Fibroblast of skin of left biceps (primary cell): Measurements from ENCODE around the gene PLEKHG3.
A peak's percentile ranks its signal among the peaks of the same experiment; 100 is the strongest.

ENCODE experiments used
- DNase-seq, 2 experiments: peaks; one replicate each; pipeline ENCODE4 v3.0.0-alpha.2; 2013; ENCODE audit warnings: low read depth in 2 of 2

The PLEKHG3 gene

GRCh38 chr14:64763801-64764621 lies 59.8 kb downstream of the PLEKHG3 start:
- DNase-seq: no peak

- peak; percentile 42 to 50 for DNase-seq
These were observed 60.7 kb downstream of the PLEKHG3 start for GRCh38 chr14:64764641-64765520.

- DNase-seq: no peak
These were observed 61.6 kb downstream of the PLEKHG3 start for GRCh38 chr14:64765740-64766302.

GRCh38 chr14:64766430-64767151 lies 62.4 kb downstream of the PLEKHG3 start:
- no peak for DNase-seq

DNA sequence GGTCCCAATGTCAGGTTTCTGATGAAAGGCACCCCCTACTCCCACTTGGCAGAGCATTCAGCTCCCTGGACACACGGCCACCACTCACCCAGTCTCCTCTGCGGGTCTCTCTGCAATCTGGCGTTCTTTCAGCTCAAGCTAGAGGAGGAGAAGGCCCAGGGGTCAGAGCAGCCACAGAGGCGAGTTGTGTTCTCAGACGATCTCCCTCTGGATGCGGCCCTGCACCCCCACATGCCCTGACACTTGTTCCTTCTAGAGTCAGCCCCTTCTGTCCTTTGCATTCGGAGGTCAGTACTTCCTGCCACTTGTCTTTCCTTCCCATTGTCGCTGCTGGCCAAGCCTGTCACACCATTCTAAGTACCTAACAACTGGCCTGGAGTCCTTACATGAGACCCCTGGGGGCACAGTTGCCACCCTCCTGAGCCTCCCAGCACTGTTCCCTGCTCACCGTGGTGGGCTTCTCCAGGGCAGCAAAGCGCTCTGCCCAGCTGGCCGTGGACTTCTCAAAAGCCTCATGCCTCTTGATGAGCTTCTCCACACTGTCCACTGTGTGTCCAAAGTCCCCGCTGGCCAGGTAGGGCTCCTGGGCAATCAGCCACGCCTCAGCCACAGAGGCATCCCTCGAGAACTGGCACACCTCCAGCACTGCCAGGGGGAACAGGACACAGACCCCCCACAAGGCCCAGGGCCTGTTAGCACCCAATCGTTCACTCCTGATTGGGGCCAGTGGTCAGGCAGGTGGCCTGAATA lies 63.2 kb downstream of the PLEKHG3 start:
- DNase-seq: no peak

DNA sequence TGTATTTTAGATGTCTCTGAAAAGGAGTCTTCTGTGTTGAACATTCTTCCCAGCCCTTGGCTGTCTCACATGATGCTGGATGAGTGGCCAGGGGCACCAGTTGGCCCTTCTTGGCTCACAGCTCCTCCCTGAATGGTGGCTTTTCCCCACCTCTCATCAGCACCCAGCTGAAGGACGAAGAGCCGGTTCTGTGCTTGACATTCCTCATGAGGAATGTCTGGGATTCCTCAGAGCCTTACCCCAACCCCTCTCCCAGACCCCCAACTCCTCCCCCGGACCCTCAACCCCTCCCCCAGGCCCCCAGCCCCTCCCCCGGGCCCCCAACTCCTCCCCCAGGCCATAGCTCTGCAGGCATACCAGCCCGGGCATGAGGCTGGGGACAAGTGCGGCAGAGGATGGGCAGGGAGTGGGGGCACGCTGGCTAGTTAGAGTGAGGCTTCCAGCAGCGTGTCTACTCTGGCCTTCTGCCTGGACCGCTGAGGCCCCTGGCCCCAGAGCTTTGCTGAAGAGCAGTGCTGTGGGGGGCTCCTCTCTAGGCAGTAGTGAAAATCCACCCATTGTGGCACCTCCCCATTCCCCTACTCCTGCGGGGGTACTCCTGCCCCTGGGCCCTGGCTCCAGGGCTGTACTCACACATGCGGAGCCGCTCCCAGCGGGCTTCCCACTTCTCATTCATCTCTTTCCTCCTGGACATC lies 64.3 kb downstream of the PLEKHG3 start:
- DNase-seq: no peak

GRCh38 chr14:64769096-64770020 lies 65.1 kb downstream of the PLEKHG3 start:
- no peak for DNase-seq

GRCh38 chr14:64770751-64771150 lies 66.5 kb downstream of the PLEKHG3 start:
- no peak for DNase-seq

DNA sequence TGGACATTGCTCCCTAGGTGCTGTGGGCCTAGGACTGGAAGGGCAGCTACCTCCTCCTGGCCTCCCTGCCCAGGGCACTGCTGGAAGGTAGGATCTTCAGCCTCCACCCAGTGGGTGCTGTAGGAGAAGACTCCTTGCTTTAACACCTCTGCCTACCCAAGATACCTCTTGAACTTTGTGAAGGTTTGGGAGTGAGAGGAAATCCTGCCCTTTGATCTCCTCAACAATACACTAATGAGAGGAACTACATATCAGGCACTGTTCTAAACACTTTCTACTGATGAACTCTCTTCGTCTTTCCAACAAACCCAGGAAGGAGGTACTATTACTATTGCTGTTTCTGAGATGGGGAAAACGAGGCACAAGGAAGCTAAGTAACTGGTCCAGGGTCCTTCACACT lies 66.9 kb downstream of the PLEKHG3 start:
- no peak for DNase-seq

GRCh38 chr14:64772397-64772950 lies 68.2 kb downstream of the PLEKHG3 start:
- DNase-seq: no peak

DNA sequence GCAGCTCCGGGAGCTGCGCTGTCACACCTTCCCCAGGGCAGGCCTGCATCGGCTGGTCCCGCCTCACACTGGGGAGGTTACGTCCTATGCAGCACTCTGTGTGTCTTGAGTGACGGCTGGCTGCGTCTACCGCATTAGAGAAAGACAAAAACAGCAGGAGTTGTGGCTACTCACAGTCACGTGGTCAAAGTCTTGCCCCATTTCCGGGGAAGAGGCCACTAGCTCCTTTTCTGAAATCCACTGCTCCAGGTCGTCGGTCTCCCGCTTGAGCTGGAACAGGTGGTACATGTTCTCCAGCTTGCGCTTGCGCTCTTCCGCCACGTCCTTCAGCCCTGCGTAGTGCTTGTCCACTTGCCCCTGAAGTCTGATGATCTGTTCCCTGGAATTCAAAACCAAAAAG lies 68.8 kb downstream of the PLEKHG3 start:
- DNase-seq: no peak

DNA sequence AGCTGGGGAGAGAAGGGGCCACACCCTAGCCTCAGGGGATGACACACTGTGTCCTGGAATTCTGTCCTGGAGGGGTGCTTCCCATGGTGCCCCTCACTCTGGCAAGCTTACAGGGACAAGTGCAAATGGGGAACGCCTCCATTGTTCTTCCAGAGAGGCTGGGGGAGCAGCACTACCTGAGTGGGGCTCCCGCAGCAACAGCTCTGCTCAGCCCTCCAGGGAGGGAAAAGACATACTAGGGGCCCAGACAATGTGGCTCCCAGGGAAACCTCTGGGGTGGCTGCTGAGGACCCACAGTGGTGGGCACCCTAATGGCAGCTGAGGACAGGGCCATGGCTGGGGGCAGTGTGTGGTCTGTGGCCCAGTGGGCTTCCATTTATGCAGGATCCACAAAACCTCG lies 69.4 kb downstream of the PLEKHG3 start:
- DNase-seq: no peak

GRCh38 chr14:64774272-64774671 lies 70.0 kb downstream of the PLEKHG3 start:
- no peak for DNase-seq

DNA sequence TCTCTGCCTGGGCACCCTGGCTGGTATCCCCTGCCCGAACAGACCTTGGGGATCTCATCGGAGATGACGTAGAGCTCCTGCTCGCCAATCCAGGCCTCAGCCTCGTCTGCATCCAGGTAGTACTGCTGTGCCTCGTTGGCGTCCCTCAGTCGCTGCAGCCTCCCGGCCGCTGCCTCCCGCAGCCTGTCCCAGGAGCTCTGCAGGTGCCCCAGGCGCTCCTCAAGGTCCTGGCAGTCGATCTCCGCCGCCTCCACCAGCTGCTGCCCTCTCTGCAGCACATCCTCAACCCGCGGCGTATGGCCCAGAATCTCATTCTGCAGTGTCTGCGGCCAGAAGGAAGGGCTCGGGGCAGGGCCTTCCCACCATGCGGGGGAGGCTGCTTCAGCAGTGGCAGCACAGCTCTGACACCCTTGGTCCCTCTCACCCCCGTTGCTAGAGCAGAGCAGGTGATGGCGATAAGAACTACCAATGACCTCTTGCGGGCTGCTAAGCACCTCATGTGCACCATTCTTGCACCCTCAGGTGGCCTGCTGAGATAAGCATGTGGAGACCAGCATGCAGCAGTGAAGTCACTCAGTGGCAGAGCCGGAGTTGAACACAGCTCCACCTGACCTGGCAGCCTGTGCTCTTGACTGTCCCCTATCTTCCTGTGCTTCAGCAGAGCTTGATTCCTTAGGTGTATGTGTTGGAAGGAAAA lies 71.0 kb downstream of the PLEKHG3 start:
- no peak for DNase-seq

DNA sequence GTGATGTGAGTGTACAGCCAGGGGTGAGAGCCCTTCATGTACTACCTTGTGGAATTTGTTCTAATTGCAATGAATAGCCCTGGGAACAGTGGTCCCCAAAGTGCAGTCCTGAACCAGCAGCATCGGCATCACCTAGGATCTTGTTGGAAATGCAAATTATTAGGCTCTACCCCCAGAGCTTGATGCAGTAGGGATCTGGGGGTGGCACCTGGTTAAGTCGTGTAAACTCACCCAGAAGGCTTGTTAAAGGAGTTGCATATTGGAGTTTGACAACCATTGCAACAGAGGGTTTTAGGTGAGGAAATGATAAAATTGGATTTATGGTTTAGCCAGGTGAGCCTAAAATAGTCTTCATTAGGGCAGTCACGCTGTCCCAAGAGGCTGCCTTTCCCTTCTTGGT lies 73.2 kb downstream of the PLEKHG3 start:
- DNase-seq: no peak

- no peak for DNase-seq
These were observed 74.0 kb downstream of the PLEKHG3 start for GRCh38 chr14:64778104-64778754.

DNA sequence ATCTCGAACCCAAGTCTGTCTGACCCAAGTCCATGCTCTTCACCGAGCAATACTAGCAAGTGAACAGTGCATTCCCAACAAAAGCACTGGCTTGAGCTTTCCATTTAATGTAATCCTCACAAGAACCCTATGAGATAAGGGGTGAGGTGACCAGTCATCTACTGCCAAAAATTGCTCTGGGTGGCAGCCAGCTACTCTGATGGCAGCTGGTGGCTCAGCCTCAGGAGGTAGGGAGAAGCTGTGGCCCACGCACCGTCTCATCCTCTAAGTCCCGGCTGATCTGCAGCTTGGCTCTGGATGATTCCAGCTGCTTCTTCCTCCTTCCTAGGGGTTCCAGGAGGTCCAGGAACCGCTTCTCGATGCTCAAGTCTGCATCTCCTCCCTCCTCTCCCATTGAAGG lies 75.2 kb downstream of the PLEKHG3 start:
- no peak for DNase-seq

- no peak for DNase-seq
These were observed 78.0 kb downstream of the PLEKHG3 start for GRCh38 chr14:64782196-64782595.
